CD4-positive, alpha-beta T cell treated with Interleukin-17A for 4 hours (primary cell): ENCODE results near the gene ZNF502.
"Not testable (repeated sequence)": the region's sequence is repeated elsewhere in the genome, so short reads cannot be mapped to it uniquely, and the experiment has no call there.

ENCODE experiments used
- DNase-seq: peaks from one replicate; pipeline ENCODE4 v3.0.0-alpha.2; 2020; ENCODE audit warnings: mixed read lengths

The ZNF502 gene

GRCh38 chr3:44712455-44713075 is at the start of gene ZNF502:
TSS of gene ZNF502 (plus strand) at chr3:44712660. CDS start at chr3:44720262, 7,602 bp downstream.
- peak; percentile 65 for DNase-seq

DNA sequence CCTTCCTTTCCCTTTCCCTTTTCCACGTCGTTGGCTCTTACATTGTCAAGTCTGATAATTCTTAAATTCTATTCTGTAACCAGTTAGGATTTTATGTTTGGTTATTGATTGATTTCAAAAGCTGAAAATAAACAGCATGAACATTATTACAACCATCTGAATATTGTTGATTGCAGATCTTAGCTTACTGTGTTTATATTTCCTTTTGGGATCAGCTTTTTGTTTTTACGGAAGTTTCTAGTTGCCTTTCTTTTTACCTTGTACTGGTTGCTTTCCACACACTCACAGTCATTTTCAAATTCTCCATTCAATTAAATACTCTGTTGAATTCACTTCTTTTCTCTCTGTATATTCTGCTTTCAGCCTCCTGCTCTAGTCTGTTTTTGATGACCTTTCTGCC is 47.3 kb upstream of the ZNF502 start:
- DNase-seq = no peak

GRCh38 chr3:44666346-44666745 is 46.1 kb upstream of the ZNF502 start:
- DNase-seq = no peak

GRCh38 chr3:44669760-44670159 is 42.7 kb upstream of the ZNF502 start:
- DNase-seq = no peak

GRCh38 chr3:44673466-44673865 is 39.0 kb upstream of the ZNF502 start:
- not testable (repeated sequence) for DNase-seq

DNA sequence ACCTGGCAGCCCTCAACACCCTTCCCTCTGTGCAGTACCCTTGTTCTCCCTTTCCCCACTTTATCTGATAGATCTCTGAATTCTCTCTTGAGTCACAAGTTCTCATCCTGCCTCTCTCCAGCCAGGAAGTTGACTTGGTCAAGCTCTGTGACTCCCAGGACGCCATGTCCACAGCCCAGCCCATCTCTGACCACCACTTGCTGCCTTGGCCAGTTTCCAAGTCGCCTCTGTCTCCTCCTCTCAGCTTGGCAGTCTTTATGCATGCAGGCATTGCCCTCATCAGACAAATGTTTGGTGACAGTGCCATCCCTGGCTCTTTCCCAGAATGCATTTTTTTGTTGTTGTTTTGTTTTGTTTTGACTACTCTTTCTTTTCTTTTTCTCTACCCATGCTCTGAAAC is 38.2 kb upstream of the ZNF502 start:
- no peak for DNase-seq

- DNase-seq = no peak
Observed at GRCh38 chr3:44678480-44679116, 33.9 kb upstream of the ZNF502 start.

DNA sequence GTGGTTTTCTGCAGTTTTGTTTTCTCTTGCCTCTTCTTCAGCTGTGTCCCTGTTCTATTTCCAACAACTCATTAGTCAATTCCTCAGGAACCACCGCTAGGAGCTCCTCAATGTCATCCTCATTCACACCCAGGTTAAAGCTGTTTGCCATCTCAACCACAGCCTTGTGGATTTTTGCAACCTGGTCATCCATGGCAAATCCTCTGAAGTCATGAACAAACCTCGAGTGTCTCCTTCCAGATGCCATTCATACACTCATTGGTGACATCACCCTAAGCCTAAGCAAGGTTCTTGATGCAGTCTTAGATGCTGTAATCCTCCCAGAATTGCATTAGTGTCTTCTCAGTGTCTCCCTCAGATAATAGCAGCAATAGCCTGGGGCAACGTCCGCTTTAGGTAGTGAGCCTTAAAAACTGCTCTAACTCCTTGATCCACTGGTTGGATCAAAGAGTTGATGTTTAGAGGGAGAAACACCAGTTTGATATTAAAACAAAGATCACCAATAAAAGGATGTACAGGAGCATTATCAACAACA is 31.5 kb upstream of the ZNF502 start:
- no peak for DNase-seq

GRCh38 chr3:44682182-44682896 is 30.1 kb upstream of the ZNF502 start:
- DNase-seq = no peak

DNA sequence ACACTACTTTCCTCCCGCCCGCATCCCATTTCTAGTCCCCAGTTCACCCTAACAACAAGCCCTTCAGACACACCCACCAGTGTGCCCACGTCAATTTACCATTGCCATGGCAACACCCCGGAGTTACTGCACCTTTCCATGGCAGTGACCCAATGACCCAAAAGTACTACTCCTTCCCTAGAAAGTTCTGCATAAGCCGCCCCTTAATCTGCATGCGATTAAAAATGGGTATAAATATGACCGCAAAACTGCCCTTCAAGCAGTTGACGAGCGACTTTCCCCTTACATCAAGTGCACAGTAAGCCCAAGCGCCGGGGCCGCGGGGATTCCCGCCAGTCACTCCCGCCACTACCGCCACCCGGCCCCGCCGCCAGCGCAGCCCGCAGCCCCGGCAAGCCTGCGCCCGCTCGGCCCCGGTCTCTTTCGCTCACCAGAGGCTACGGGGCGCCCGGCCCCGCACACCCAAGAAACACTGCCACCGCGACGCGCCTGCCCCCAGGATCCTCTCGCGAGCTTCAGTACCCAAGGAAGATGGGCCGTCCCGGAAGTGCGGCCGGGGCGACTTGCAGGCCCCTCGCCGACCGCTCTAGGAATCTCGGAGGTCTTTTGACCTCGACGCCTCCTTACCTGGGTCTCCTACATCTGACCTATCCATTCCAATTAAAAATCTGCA is 27.2 kb upstream of the ZNF502 start:
- peak; percentile 61 for DNase-seq

GRCh38 chr3:44687898-44688297 is 24.6 kb upstream of the ZNF502 start:
- no peak for DNase-seq

DNA sequence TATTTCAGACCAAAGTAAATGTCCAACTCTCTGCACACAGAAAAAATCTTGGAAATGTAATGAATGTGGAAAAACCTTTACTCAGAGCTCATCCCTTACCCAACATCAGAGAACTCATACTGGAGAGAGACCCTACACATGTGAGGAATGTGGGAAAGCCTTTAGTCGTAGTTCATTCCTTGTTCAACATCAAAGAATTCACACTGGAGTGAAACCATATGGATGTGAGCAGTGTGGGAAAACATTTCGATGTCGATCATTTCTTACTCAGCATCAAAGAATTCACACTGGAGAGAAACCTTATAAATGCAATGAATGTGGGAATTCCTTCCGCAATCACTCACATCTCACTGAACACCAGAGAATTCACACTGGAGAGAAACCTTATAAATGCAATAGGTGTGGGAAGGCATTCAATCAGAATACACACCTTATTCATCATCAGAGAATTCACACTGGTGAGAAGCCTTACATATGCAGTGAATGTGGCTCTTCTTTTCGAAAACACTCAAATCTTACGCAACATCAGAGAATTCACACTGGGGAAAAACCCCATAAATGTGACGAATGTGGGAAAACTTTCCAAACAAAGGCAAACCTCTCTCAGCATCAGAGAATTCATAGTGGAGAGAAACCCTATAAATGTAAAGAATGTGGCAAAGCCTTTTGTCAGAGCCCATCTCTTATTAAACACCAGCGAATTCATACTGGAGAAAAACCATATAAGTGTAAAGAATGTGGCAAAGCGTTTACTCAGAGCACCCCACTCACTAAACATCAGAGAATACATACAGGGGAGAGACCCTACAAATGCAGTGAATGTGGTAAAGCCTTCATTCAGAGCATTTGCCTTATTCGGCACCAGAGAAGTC is 9.0 kb downstream of the ZNF502 start:
- DNase-seq = no peak

DNA sequence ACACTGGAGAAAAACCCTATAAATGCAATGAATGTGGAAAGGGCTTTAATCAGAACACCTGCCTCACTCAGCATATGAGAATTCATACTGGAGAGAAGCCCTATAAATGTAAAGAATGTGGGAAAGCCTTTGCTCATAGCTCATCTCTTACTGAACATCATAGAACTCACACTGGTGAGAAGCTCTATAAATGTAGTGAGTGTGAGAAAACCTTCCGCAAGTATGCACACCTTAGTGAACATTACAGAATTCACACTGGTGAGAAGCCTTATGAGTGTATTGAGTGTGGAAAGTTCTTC is 9.6 kb downstream of the ZNF502 start:
- no peak for DNase-seq

GRCh38 chr3:44729384-44729910 is 17.0 kb downstream of the ZNF502 start, which contains the start of gene ZNF501:
TSS of gene ZNF501 (plus strand) at chr3:44729635. CDS start at chr3:44734422, 4,787 bp downstream.
- DNase-seq = peak; percentile 89

DNA sequence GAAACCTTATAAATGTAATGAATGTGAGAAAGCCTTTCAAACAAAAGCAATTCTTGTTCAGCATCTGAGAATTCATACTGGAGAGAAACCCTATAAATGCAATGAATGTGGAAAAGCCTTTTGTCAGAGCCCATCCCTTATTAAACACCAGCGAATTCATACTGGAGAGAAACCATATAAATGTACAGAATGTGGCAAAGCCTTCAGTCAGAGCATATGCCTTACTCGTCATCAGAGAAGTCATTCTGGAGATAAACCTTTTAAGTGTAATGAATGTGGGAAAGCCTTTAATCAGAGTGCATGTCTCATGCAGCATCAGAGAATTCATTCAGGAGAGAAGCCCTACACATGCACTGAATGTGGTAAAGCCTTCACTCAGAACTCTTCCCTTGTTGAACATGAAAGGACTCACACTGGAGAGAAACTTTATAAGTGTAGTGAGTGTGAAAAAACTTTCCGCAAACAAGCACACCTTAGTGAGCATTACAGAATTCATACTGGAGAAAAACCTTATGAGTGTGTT is 22.2 kb downstream of the ZNF502 start:
- no peak for DNase-seq

DNA sequence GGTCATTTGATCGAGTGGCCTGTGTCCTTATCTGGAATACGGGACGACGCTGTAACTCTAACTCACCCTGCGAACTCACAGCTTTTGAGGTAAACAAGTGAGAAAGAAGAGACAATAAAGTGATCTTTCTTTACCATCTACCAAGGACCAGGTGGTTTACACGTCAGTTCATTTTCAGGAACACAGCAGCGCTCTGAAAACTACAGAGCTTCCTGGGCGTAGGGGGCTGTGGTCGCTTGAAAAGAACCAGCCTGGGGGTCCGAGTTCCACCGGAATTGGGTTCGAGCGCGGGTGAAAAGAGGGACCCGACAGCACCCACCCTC is 48.6 kb downstream of the ZNF502 start:
- DNase-seq = no peak

DNA sequence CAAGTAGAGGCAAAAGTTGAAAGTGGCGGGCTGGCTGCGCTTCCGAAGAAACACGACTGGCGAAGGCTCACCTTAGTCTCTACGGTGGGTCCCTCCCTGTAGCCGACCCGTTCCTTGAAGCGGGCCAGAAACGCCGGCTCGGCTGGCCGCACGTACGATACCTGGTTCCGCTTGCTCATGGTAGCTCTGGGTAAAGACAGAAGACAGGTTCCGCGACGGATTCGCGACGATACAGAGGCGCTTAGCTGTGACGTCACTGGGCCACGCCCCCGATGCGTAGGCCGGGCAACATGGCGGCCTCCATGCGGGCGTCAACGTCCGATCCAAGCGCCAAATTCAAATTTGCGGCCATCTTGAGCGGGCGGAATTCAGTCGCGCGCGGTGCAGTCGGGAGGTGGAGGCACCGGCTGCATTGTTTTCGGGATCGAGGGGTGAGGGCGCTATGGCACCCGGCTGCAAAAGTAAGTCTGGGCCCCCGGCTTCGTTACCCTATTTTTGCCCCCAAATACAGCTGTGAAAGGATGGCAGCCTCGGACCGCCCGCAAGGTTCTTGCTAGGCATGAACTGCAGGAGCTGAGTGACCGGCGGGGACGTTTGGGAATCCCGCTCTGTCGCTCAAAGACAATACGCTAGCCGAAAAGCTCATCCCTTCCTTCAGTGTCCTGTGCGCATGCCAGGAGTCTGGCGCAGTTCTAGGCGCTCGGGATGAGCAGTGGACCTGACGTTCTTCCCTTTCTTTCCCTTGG is 49.1 kb downstream of the ZNF502 start, which contains the start of the genes KIAA1143 and KIF15:
Gene KIAA1143, minus strand, starts transcription at position 196 of the 746 bp plus-strand sequence. Its CDS starts 17 bp downstream, at position 179.
Gene KIF15, plus strand, starts transcription at position 371 of the 746 bp plus-strand sequence. Its CDS starts 72 bp downstream, at position 443.
- peak; percentile 99 for DNase-seq

- no peak for DNase-seq
Observed at GRCh38 chr3:44762170-44762677, 49.8 kb downstream of the ZNF502 start.

GRCh38 chr3:44762690-44763089 is 50.2 kb downstream of the ZNF502 start:
- DNase-seq = no peak

DNA sequence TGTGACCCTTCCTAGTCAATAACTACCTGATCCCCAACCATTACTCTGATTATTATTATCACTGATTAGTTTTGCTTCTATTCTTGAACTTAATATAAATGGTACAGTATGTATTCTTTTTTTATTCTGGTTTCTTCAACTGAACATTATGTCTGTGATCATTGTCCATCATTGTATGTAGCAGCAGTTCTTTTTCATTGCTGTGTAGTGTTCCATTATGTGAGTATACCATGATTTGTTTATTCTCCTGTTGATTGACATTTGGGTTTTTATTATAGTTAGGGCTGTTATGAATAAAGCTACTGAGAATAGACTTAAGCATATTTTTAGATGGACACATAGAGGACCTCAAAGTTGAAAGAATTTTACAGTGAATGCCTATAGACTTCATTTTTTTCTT is 51.8 kb downstream of the ZNF502 start:
- no peak for DNase-seq
